OCI-LY7 (cell line): ENCODE results near the gene AK5.

Experiments used
- CTCF ChIP-seq: fragments of 200-600 bp; sonication (generic); conservative IDR thresholded peaks from 2 replicates; pipeline ENCODE4 v1.5.1; 2014; ENCODE audit warnings: mild to moderate bottlenecking, antibody characterized with exemption, low read length, moderate library complexity, mixed read lengths
- EZH2phosphoT487 ChIP-seq: fragments of 200-600 bp; sonication (generic); IDR thresholded peaks from 2 replicates; pipeline ENCODE4 v1.6.1; 2018; ENCODE audit warnings: low read depth, borderline replicate concordance, mild to moderate bottlenecking, mixed run types, antibody characterized with exemption, low read length, moderate library complexity, mixed read lengths

DNA sequence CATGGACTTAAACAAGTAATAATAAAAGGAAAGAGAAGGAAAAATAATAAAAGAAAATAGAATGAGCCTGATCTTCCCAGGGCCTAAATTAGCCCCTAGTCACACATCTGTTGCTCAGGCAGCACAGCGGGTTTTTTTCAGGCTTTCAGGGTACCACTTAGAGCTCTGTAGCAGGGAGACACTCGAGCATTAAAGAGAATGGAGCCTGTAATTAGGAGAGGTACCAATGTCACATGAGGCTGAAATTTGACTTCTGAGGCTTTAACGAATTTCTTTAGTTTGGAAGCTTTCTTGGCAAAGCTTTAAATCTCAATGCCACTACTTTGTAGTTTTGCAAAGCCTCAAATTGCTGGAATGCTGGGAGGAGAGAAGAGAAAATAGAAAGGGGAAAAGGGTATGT lies 116.3 kb downstream of the AK5 start:
- TF ChIP-seq CTCF (no peak), EZH2phosphoT487 (no peak)
